ENCODE measurements around the gene RNF149.

RNF149 gene

DNA sequence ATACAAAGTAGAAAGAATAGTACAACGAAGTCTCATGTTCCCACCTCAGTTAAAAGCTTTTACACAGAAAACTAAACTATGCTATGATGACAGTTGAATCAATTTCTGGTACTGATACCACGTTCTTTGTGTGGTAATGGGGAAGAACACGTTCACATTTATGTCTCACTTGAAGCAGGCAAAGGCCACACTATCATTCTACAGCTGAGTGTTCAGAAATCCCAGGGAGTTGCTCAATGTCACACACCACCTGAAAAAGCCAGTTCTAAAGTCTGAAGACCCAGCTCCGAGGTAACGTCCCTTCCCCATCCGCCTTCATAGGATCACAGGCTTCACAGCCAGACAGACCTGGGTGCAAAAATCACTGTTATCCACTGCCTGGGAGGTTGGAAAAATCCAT is 8.9 kb downstream of the RNF149 start:
- H2AFZ ChIP-seq (ENCODE audit: low read length) = no peak overlapping the region
- H3K9ac ChIP-seq (ENCODE audit: low read length) = no peak overlapping the region
- no peaks in the 10 kb centered on the region for H3K4me1 ChIP-seq (ENCODE audit: insufficient read depth, low read length, severe bottlenecking)
- no peaks in the 10 kb centered on the region for H3K9me3 ChIP-seq (ENCODE audit: low read length)
- no peaks in the 10 kb centered on the region for H3K79me2 ChIP-seq (ENCODE audit: insufficient read depth, low read length)
- no peaks in the 10 kb centered on the region for H4K20me1 ChIP-seq (ENCODE audit: insufficient read depth, low read length)
- no peak overlapping the region for H3K4me3 ChIP-seq (ENCODE audit: low read depth, low read length, poor library complexity, severe bottlenecking)
- TF ChIP-seq, protein P1, sequence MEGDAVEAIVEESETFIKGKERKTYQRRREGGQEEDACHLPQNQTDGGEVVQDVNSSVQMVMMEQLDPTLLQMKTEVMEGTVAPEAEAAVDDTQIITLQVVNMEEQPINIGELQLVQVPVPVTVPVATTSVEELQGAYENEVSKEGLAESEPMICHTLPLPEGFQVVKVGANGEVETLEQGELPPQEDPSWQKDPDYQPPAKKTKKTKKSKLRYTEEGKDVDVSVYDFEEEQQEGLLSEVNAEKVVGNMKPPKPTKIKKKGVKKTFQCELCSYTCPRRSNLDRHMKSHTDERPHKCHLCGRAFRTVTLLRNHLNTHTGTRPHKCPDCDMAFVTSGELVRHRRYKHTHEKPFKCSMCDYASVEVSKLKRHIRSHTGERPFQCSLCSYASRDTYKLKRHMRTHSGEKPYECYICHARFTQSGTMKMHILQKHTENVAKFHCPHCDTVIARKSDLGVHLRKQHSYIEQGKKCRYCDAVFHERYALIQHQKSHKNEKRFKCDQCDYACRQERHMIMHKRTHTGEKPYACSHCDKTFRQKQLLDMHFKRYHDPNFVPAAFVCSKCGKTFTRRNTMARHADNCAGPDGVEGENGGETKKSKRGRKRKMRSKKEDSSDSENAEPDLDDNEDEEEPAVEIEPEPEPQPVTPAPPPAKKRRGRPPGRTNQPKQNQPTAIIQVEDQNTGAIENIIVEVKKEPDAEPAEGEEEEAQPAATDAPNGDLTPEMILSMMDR (IDR thresholded peaks at IDR 0.05; ENCODE audit: low read length) = no peak
- TF ChIP-seq EZH2 (IDR thresholded peaks at IDR 0.05; ENCODE audit: borderline replicate concordance, low read length) = no peak
- no peak overlapping the region for H3K4me2 ChIP-seq (ENCODE audit: low read length)
- no peaks in the 10 kb centered on the region for H3F3A ChIP-seq (ENCODE audit: insufficient read depth, low read length)
- no peaks in the 10 kb centered on the region for H3K9me2 ChIP-seq (ENCODE audit: low read depth, low read length)
- peaks cover 12% of the 10 kb centered on the region; the same call in 1 of the 2 replicates for H3K36me3 ChIP-seq (ENCODE audit: insufficient read depth, low read length)
- H3K27ac ChIP-seq (ENCODE audit: low read depth, low read length, poor library complexity, severe bottlenecking) = no peak overlapping the region
- H3K27me3 ChIP-seq (ENCODE audit: insufficient read depth, low read length) = no peaks in the 10 kb centered on the region

DNA sequence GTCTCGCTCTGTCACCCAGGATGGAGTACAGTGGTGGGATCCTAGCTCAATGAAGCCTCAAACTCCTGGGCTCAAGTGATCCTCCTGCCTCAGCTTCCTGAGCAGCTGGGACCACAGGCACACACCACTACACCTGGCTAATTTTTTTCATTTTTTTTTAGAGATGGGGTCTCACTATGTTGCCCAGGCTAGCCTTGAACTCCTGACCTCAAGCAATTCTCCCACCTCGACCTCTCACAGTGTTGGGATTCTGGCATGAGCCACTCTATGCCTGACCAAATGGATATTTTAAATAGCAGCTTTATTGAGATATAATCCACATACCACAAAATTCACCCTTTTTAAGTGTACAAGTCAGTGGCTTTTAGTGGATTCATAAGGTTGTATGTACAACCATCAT is 11.1 kb downstream of the RNF149 start:
- peaks cover 22% of the 10 kb centered on the region; the same call in 1 of the 2 replicates for H3K36me3 ChIP-seq (ENCODE audit: insufficient read depth, low read length)
- no peaks in the 10 kb centered on the region for H3F3A ChIP-seq (ENCODE audit: insufficient read depth, low read length)
- TF ChIP-seq, protein P1 (IDR thresholded peaks at IDR 0.05; ENCODE audit: low read length) = no peak
- TF ChIP-seq EZH2 (IDR thresholded peaks at IDR 0.05; ENCODE audit: borderline replicate concordance, low read length) = no peak
- no peaks in the 10 kb centered on the region for H3K9me3 ChIP-seq (ENCODE audit: low read length)
- no peaks in the 10 kb centered on the region for H3K9me2 ChIP-seq (ENCODE audit: low read depth, low read length)
- H3K9ac ChIP-seq (ENCODE audit: low read length) = no peak overlapping the region
- H3K27ac ChIP-seq (ENCODE audit: low read depth, low read length, poor library complexity, severe bottlenecking) = no peak overlapping the region
- H3K4me3 ChIP-seq (ENCODE audit: low read depth, low read length, poor library complexity, severe bottlenecking) = no peak overlapping the region
- H2AFZ ChIP-seq (ENCODE audit: low read length) = no peak overlapping the region
- no peaks in the 10 kb centered on the region for H3K4me1 ChIP-seq (ENCODE audit: insufficient read depth, low read length, severe bottlenecking)
- no peaks in the 10 kb centered on the region for H3K27me3 ChIP-seq (ENCODE audit: insufficient read depth, low read length)
- H3K79me2 ChIP-seq (ENCODE audit: insufficient read depth, low read length) = no peaks in the 10 kb centered on the region
- H4K20me1 ChIP-seq (ENCODE audit: insufficient read depth, low read length) = no peaks in the 10 kb centered on the region
- H3K4me2 ChIP-seq (ENCODE audit: low read length) = no peak overlapping the region

DNA sequence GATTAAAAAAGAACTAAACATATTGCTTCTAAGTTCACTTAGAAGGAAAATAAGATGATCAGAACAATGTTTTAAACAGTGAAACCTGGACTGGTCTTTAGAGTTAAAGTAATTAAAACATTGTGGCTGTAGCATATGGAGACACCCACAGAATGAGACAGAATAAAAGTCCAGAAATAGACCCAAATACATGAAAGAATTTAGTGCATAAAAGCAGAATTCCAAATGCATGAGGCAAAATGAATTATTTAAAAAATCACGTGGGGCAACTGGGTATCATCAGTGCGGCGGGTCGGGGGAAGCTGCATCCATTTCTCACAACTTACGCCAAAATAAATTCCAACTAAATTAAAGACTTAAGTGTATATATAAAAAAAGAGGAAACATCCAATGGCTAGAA is 12.1 kb downstream of the RNF149 start:
- no peaks in the 10 kb centered on the region; the same call in 1 of the 2 replicates for H3K79me2 ChIP-seq (ENCODE audit: insufficient read depth, low read length)

More for the DNA sequence above, 12.1 kb downstream of the RNF149 start:
- Histone ChIP-seq H3K9me3 (ENCODE audit: low read length) (no peaks in the 10 kb centered on the region), H3K27ac (ENCODE audit: low read depth, low read length, poor library complexity, severe bottlenecking) (no peak overlapping the region), H3K4me1 (ENCODE audit: insufficient read depth, low read length, severe bottlenecking) (no peaks in the 10 kb centered on the region), H3K9me2 (ENCODE audit: low read depth, low read length) (no peaks in the 10 kb centered on the region), H3K4me3 (ENCODE audit: low read depth, low read length, poor library complexity, severe bottlenecking) (no peak overlapping the region), H3K27me3 (ENCODE audit: insufficient read depth, low read length) (no peaks in the 10 kb centered on the region), H3F3A (ENCODE audit: insufficient read depth, low read length) (no peaks in the 10 kb centered on the region), H2AFZ (ENCODE audit: low read length) (no peak overlapping the region), H3K36me3 (ENCODE audit: insufficient read depth, low read length) (peaks cover 14% of the 10 kb centered on the region; the same call in 1 of the 2 replicates), H3K9ac (ENCODE audit: low read length) (no peak overlapping the region), H4K20me1 (ENCODE audit: insufficient read depth, low read length) (no peaks in the 10 kb centered on the region), H3K4me2 (ENCODE audit: low read length) (no peak overlapping the region)
- TF ChIP-seq EZH2 (IDR thresholded peaks at IDR 0.05; ENCODE audit: borderline replicate concordance, low read length) = no peak
- TF ChIP-seq, protein P1 (IDR thresholded peaks at IDR 0.05; ENCODE audit: low read length) = no peak
